T-helper 17 cell (primary cell): ENCODE results near the gene SPOCK1. TPM values are rescaled to one million over a fixed set of nuclear protein-coding genes. Genes with fewer than 3 reads are reported as not detected.

ENCODE experiments used
- ATAC-seq: fragments of 150-1000 bp; cut with Tn5 transposase; 2 replicates; pipeline ENCODE4 v1.10.0; 2021; ENCODE audit warnings: mild to moderate bottlenecking, moderate library complexity
- DNase-seq, 3 donors: peaks; one replicate each; pipeline versions ENCODE4 v3.0.0 to v3.0.0-alpha.2; 2020 to 2021
- H3K9me3 ChIP-seq: one replicate; pipeline ENCODE4 v1.7.0; 2013; ENCODE audit warnings: low read length, mild to moderate bottlenecking; ENCODE audit not compliant: control insufficient read depth, poor library complexity, severe bottlenecking
- H3K27ac Mint-ChIP-seq: one replicate; pipeline ENCODE4 v1.8.0; 2022; ENCODE audit warnings: mild to moderate bottlenecking, moderate library complexity, mixed read lengths
- H3K27me3 Mint-ChIP-seq: one replicate; pipeline ENCODE4 v1.8.0; 2022; ENCODE audit warnings: mixed read lengths
- H3K36me3 Mint-ChIP-seq: one replicate; pipeline ENCODE4 v1.8.0; 2022; ENCODE audit warnings: low read depth, mixed read lengths
- H3K4me1 Mint-ChIP-seq: one replicate; pipeline ENCODE4 v1.8.0; 2022; ENCODE audit warnings: mild to moderate bottlenecking, mixed read lengths
- H3K4me3 Mint-ChIP-seq: one replicate; pipeline ENCODE4 v1.8.0; 2022; ENCODE audit warnings: mild to moderate bottlenecking, moderate library complexity, mixed read lengths
- total RNA-seq, 4 donors: library from RNA in 2 of 4; stranded (reverse) in 2 of 4; gene quantifications; one replicate each; pipeline ENCODE4 v1.2.3 and lab custom pipeline; 2022 to 2026

SPOCK1 gene
- total RNA-seq, 2 donors from 2014 or later = not detected

GRCh38 chr5:137372773-137373160, 126.4 kb downstream of the SPOCK1 start:
- Mint-ChIP-seq H3K4me1 (no peaks in the 10 kb centered on the region), H3K27me3 (peaks cover 8% of the 10 kb centered on the region), H3K36me3 (no peaks in the 10 kb centered on the region), H3K4me3 (no peak overlapping the region), H3K27ac (no peak overlapping the region)
- ATAC-seq (no peak), DNase-seq (no peak)
- no peaks in the 10 kb centered on the region for H3K9me3 ChIP-seq

GRCh38 chr5:137372016-137372772, 126.9 kb downstream of the SPOCK1 start:
- Mint-ChIP-seq H3K4me1 (no peaks in the 10 kb centered on the region), H3K36me3 (no peaks in the 10 kb centered on the region), H3K27me3 (peaks cover 8% of the 10 kb centered on the region), H3K27ac (no peak overlapping the region), H3K4me3 (no peak overlapping the region)
- no peaks in the 10 kb centered on the region for H3K9me3 ChIP-seq
- ATAC-seq (no peak), DNase-seq (no peak)

DNA sequence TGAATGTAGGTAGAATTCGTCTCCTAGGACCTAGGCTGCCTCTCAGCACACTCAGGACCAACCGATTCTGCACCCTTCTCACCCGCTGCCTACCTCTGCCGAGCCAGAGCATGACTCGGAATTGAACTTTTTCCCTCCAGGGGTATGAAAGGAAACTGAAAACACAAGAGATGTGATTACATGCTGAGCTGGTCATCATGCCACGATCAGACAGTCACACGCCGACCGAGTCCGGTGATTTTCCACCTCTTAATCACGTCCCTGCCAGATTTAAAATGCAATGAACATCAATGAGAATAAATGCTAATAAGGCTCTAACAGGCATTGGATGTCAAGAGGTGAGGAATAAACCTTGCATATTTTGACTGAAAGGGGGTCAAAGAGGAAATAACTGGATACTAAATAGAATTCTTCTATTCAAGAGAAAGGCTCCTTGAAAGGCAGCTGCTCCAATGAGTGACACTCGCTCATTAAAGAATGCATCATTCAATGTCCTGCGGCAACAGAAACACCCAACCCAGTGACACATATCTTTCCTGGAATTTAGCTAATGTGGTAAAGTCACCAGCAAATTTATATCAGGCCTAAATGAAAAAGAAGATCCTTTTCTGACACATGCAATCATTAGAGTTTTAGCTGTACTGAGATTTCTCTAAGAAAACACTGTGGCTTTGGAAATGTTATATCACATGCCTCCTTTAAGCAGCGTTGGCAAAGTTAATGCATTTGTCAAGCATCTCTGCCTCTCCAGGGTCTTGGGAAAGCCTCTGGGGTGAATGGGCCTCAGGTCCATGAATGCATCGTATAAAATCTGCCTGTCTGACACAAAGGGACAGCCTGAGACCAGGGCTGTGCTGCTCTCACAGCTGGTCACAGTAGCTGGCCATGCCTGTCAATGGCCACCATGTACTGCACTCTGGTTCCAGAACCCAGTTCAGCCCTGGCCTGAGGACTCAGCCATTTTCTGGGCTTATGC, 128.7 kb downstream of the SPOCK1 start:
- H3K4me1 Mint-ChIP-seq = no peaks in the 10 kb centered on the region
- H3K36me3 Mint-ChIP-seq = no peaks in the 10 kb centered on the region
- DNase-seq (no peak), ATAC-seq (no peak)
- no peaks in the 10 kb centered on the region for H3K9me3 ChIP-seq
- H3K27me3 Mint-ChIP-seq = peaks cover 17% of the 10 kb centered on the region
- no peak overlapping the region for H3K4me3 Mint-ChIP-seq
- H3K27ac Mint-ChIP-seq = no peak overlapping the region

DNA sequence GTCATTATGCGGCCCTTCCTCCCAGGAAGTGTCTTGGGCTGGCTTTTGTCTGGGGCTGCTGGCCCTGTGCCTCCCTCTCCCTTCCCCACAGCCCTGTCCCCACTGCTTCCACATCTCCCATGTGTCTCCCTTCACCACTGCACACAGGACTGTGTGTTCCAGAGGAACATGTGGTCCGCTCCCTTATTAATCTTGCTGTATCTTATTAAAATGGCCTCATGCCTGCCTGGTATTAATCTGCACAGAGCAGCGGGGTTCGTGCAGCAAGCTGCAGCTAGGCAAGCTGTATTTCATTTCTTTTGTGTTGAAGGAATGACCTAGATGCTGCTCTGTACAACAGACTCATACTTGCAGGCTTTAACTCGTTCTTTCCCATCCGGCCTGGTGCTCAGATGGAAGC, 130.5 kb downstream of the SPOCK1 start:
- DNase-seq = no peak
- no peak overlapping the region for H3K27ac Mint-ChIP-seq
- no peaks in the 10 kb centered on the region for H3K4me1 Mint-ChIP-seq
- H3K4me3 Mint-ChIP-seq = no peak overlapping the region
- H3K36me3 Mint-ChIP-seq = no peaks in the 10 kb centered on the region
- H3K9me3 ChIP-seq = no peaks in the 10 kb centered on the region
- H3K27me3 Mint-ChIP-seq = peaks cover 19% of the 10 kb centered on the region
- no peak for ATAC-seq

DNA sequence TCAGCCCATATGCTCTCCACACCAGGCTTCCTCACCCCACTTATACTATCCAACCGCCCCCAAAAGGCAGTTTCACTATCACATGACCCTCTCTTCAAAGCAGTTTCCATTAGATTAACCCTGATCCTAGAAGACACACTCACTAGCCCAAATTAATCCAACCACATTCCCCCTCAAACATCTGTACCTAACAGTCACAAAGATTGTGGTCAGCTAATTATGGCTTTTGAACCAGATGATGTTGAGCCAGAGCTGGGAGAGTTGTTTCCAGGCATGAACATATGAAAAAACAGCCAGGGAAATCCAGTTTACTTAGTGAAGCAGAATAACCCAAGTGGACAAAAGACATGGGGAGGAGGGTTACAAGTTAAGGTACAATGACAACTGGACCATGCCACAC, 131.2 kb downstream of the SPOCK1 start:
- Mint-ChIP-seq H3K4me1 (no peaks in the 10 kb centered on the region), H3K36me3 (no peaks in the 10 kb centered on the region), H3K27ac (no peak overlapping the region), H3K4me3 (no peak overlapping the region), H3K27me3 (peaks cover 22% of the 10 kb centered on the region)
- H3K9me3 ChIP-seq = no peaks in the 10 kb centered on the region
- ATAC-seq (no peak), DNase-seq (no peak)

GRCh38 chr5:137366526-137366925, 132.6 kb downstream of the SPOCK1 start:
- Mint-ChIP-seq H3K4me3 (no peak overlapping the region), H3K36me3 (no peaks in the 10 kb centered on the region), H3K27ac (no peak overlapping the region), H3K27me3 (peaks cover 34% of the 10 kb centered on the region), H3K4me1 (no peaks in the 10 kb centered on the region)
- ATAC-seq (no peak), DNase-seq (no peak)
- no peaks in the 10 kb centered on the region for H3K9me3 ChIP-seq

GRCh38 chr5:137365126-137365865, 133.8 kb downstream of the SPOCK1 start:
- no peak overlapping the region for H3K4me3 Mint-ChIP-seq
- H3K27ac Mint-ChIP-seq = no peak overlapping the region
- ATAC-seq = no peak
- H3K36me3 Mint-ChIP-seq = no peaks in the 10 kb centered on the region
- no peaks in the 10 kb centered on the region for H3K4me1 Mint-ChIP-seq
- H3K9me3 ChIP-seq = no peaks in the 10 kb centered on the region
- DNase-seq = no peak
- H3K27me3 Mint-ChIP-seq = peaks cover 46% of the 10 kb centered on the region

GRCh38 chr5:137361280-137361679, 137.8 kb downstream of the SPOCK1 start:
- Mint-ChIP-seq H3K4me3 (no peak overlapping the region), H3K36me3 (no peaks in the 10 kb centered on the region), H3K27ac (no peak overlapping the region), H3K4me1 (no peaks in the 10 kb centered on the region), H3K27me3 (peaks cover 41% of the 10 kb centered on the region)
- no peaks in the 10 kb centered on the region for H3K9me3 ChIP-seq
- no peak for DNase-seq
- no peak for ATAC-seq

DNA sequence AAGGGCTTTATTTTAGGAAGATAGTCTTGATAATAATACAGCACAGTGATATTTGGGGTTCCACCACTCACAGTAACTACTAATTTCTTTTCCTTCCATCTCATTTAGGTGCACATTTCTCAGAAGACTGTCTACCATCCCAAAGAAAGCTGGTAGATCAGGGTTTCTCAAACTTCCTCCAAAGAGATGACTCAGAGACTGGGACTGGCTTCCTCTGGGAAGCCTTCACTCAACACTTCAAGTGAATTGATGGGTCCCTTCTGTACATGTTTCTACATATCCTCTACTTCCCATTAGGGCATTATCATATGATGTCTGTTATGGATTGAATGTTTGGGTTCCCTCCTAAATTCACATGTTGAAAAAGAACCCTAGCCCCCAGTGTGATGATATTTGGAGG, 138.5 kb downstream of the SPOCK1 start:
- no peaks in the 10 kb centered on the region for H3K9me3 ChIP-seq
- Mint-ChIP-seq H3K4me1 (no peaks in the 10 kb centered on the region), H3K4me3 (no peak overlapping the region), H3K36me3 (no peaks in the 10 kb centered on the region), H3K27me3 (peaks cover 36% of the 10 kb centered on the region), H3K27ac (no peak overlapping the region)
- ATAC-seq = no peak
- no peak for DNase-seq

- no peaks in the 10 kb centered on the region for H3K9me3 ChIP-seq
- no peak overlapping the region for H3K27ac Mint-ChIP-seq
- H3K4me1 Mint-ChIP-seq = no peaks in the 10 kb centered on the region
- peaks cover 36% of the 10 kb centered on the region for H3K27me3 Mint-ChIP-seq
- no peaks in the 10 kb centered on the region for H3K36me3 Mint-ChIP-seq
- ATAC-seq (no peak), DNase-seq (no peak)
- H3K4me3 Mint-ChIP-seq = no peak overlapping the region
These were observed 139.2 kb downstream of the SPOCK1 start for GRCh38 chr5:137359941-137360340.

DNA sequence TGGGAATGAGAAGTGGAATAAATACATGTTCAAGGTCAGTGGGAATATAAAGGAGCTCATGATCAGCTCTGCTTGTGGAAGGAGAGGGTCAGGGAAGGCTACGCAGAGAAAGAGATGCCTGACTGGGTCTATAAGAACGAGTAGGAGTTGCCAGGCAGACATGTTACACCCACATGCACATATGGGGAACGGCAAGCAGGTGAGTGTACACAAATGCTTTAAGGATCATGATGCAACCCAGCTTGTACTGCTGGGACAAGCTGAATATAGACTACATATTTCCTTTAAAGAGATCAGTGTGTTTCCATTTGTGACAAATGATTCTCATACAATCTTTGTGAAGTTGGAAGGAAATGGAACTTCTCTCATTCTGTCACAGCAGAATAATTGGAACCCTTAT, 141.7 kb downstream of the SPOCK1 start:
- H3K9me3 ChIP-seq = no peaks in the 10 kb centered on the region
- Mint-ChIP-seq H3K27me3 (peaks cover 19% of the 10 kb centered on the region), H3K27ac (no peak overlapping the region), H3K4me3 (no peak overlapping the region), H3K36me3 (no peaks in the 10 kb centered on the region), H3K4me1 (no peaks in the 10 kb centered on the region)
- ATAC-seq = no peak
- no peak for DNase-seq

DNA sequence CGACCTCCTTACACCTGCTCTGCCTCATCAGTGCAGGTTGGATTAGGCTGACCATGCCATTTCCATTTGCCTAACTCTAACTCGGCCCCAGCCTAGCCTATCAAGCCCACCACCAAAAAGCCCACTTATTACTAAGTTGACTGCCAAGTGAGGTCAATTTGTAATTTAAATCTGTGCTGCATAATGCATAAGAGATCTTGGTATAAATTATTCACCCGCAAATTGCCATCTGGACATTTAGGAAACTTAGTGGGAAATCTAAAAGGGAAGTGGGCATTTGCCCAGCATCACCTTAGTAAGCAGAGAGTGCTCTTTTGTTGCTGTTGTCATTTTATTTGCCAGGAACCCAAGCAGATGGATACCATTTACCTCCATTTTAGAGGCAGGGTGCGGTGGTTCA, 143.0 kb downstream of the SPOCK1 start:
- no peak for ATAC-seq
- no peaks in the 10 kb centered on the region for H3K9me3 ChIP-seq
- no peak for DNase-seq
- no peak overlapping the region for H3K27ac Mint-ChIP-seq
- H3K36me3 Mint-ChIP-seq = no peaks in the 10 kb centered on the region
- H3K4me1 Mint-ChIP-seq = no peaks in the 10 kb centered on the region
- H3K27me3 Mint-ChIP-seq = peaks cover 7% of the 10 kb centered on the region
- H3K4me3 Mint-ChIP-seq = no peak overlapping the region

DNA sequence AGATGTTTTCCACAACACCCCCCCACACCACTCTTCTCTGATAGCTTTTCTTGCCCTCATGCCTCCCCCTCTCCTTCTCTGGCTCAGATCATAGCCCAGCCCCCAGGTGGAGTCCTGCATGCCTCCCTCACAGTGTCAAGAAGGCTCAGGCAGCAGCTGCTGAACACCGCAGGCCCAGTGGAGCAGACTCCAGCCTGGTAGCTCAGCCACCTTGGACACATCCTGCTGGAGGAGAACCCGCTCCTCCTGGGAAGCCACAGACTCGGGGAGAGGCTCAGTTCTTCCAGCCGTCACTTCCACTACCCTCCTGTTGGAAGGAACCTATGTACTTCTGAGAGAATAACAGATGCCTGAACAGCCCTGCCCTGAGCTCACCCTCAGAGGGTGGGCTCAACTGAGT, 143.4 kb downstream of the SPOCK1 start:
- Mint-ChIP-seq H3K27ac (no peak overlapping the region), H3K4me1 (no peaks in the 10 kb centered on the region), H3K27me3 (peaks cover 3% of the 10 kb centered on the region), H3K36me3 (no peaks in the 10 kb centered on the region), H3K4me3 (no peak overlapping the region)
- no peak for DNase-seq
- no peak for ATAC-seq
- no peaks in the 10 kb centered on the region for H3K9me3 ChIP-seq
